Adrenal gland (tissue), 12 donors: ENCODE results near the gene ALOX15B. TPM values are rescaled to one million over a fixed set of nuclear protein-coding genes. Genes with fewer than 3 reads are reported as not detected.

Source experiments
- DNase-seq, 7 donors: peaks; one replicate each; pipeline ENCODE4 v3.0.0-alpha.2; 2019 to 2020
- H3K27ac ChIP-seq, 5 donors: fragments of 200-600 bp; sonication (generic) in 4 of 5; 1 replicate in 3 of 5; 2 replicates in 2 of 5; pipeline versions ENCODE4 v1.5.1 to v1.8.0; 2016 to 2020; ENCODE audit warnings: mild to moderate bottlenecking in 1 of 5
- H3K27me3 ChIP-seq: fragments of 200-600 bp; 2 replicates; pipeline ENCODE4 v1.8.0; 2021
- H3K36me3 ChIP-seq, 2 donors: fragments of 200-600 bp; replicated peaks in 1 of 2; 1 replicate in 1 of 2; 2 replicates in 1 of 2; pipeline versions ENCODE4 v1.5.1 to v1.8.0; 2018 to 2022
- H3K4me1 ChIP-seq, 2 donors: fragments of 200-600 bp; replicated peaks in 1 of 2; 1 replicate in 1 of 2; 2 replicates in 1 of 2; pipeline versions ENCODE4 v1.5.1 to v1.8.0; 2018 to 2021
- H3K4me3 ChIP-seq, 4 donors: fragments of 200-600 bp; sonication (generic) in 3 of 4; one replicate each; pipeline ENCODE4 v1.5.1; 2016 to 2018
- H3K9me3 ChIP-seq, 3 donors: fragments of 200-600 bp; sonication (generic) in 1 of 3; replicated peaks in 1 of 3; 1 replicate in 2 of 3; 2 replicates in 1 of 3; pipeline versions ENCODE4 v1.5.1 to v1.8.0; 2016 to 2021
- POLR2A ChIP-seq, 2 donors: fragments of 450-650 bp; IDR thresholded peaks; one replicate each; pipeline ENCODE4 v1.6.1; 2017; ENCODE audit warnings: antibody characterized with exemption in 2 of 2, mild to moderate bottlenecking in 2 of 2, moderate library complexity in 1 of 2
- WGBS, 4 donors: extraction: QIAGEN DNeasy Blood & Tissue Kit in 2 of 4; methylation state at CpG; one replicate each; pipeline versions ENCODE4 v1.1.5 to v1.1.7; 2013 to 2017; 5-methylcytosine and 5-hydroxymethylcytosine counted together
- intact Hi-C, 2 donors: fragments of 100-400 bp; cut with DNase I; formaldehyde crosslinking; loops; one replicate each; pipeline versions ENCODE4 v1.14.1 to v1.15.0; 2022 to 2023
- polyA plus RNA-seq, 3 donors: library from polyadenylated mRNA; stranded (reverse); fragments of 200-250 nt in 2 of 3; fragments of 350-450 nt in 1 of 3; fragmentation: Illumina TruSeq in 1 of 3; extraction: RNeasy Lipid Tissue Mini Kit (QIAGEN cat#74804) in 1 of 3; gene quantifications; one replicate each; pipeline ENCODE4 v1.2.3, GENCODE V29; 2013 to 2014
- total RNA-seq, 9 donors: library from RNA; depleted of rRNA in 4 of 9; stranded (reverse); fragments of >200 nt in 4 of 9; fragments of 120-200 nt in 1 of 9; fragmentation: NEBNext Ultra II Directional in 1 of 9; extraction: Animal tissue kit (Norgen Biotek cat#: 25700) in 1 of 9; gene quantifications; one replicate each; pipeline versions ENCODE4 v1.1.0 to v1.2.4, GENCODE V29; 2013 to 2023
- TF ChIP-seq, protein P1 (sequence below), 6 experiments: fragments of 450-650 bp in 4 of 6; fragments of 200-600 bp in 2 of 6; sonication (generic) in 1 of 6; IDR thresholded peaks; 1 replicate in 5 of 6; 2 replicates in 1 of 6; pipeline versions ENCODE4 v1.5.1 to v1.8.0; 2016 to 2021; ENCODE audit warnings: antibody characterized with exemption in 6 of 6, mild to moderate bottlenecking in 2 of 6, moderate library complexity in 1 of 6
- donor health status: healthy with polysubstance abuse.
- donor health status: Bipolar disorder and iron deficiency.
- donor health status: DM: yes; HTN: yes; CAD: no.
- donor health status: DM: no; HTN: no; CAD: no.
- donor health status: DM: no; HTN: no; CAD: no.
- donor health status: DM: yes; HTN: yes; CAD: no.

Gene ALOX15B
- total and polyA plus RNA-seq, 12 donors = 1.1 to 9.8 (median 3.9) TPM; not detected in 1

GRCh38 chr17:8055851-8056231 is 17.0 kb downstream of the ALOX15B start:
- intact Hi-C loops = loop anchor here in 1 of 2 donors (5.0 kb wide), 1 partner anchor 144 kb away; no protein-coding TSS in a partner anchor
- Histone ChIP-seq H3K27ac (peak overlapping the region in 1 of 5 donors; percentile 72), H3K27me3 (peaks cover 6% of the 10 kb centered on the region)

GRCh38 chr17:8056232-8056975 is 17.5 kb downstream of the ALOX15B start:
- Histone ChIP-seq H3K27ac (peak overlapping the region in 1 of 5 donors; percentile 72), H3K27me3 (peaks cover 8% of the 10 kb centered on the region), H3K9me3 (no peaks in the 10 kb centered on the region), H3K36me3 (no peaks in the 10 kb centered on the region), H3K4me3 (no peak overlapping the region), H3K4me1 (no peaks in the 10 kb centered on the region)
- DNase-seq = peak in 6 of 7 donors; percentile 43 to 72 (median 62)
- 43 to 52% (median 50%) methylated on average over 14 of the region's 14 CpGs for WGBS, 4 donors
- intact Hi-C loops = loop anchor here in 1 of 2 donors (5.0 kb wide), 1 partner anchor 144 kb away; no protein-coding TSS in a partner anchor
- TF ChIP-seq POLR2A (IDR thresholded peaks at IDR 0.05) = no peak
- TF ChIP-seq, protein P1, sequence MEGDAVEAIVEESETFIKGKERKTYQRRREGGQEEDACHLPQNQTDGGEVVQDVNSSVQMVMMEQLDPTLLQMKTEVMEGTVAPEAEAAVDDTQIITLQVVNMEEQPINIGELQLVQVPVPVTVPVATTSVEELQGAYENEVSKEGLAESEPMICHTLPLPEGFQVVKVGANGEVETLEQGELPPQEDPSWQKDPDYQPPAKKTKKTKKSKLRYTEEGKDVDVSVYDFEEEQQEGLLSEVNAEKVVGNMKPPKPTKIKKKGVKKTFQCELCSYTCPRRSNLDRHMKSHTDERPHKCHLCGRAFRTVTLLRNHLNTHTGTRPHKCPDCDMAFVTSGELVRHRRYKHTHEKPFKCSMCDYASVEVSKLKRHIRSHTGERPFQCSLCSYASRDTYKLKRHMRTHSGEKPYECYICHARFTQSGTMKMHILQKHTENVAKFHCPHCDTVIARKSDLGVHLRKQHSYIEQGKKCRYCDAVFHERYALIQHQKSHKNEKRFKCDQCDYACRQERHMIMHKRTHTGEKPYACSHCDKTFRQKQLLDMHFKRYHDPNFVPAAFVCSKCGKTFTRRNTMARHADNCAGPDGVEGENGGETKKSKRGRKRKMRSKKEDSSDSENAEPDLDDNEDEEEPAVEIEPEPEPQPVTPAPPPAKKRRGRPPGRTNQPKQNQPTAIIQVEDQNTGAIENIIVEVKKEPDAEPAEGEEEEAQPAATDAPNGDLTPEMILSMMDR (IDR thresholded peaks at IDR 0.05) = no peak

More at GRCh38 chr17:8055851-8056231, 17.0 kb downstream of the ALOX15B start:
- Histone ChIP-seq H3K9me3 (no peaks in the 10 kb centered on the region), H3K4me1 (no peaks in the 10 kb centered on the region), H3K4me3 (no peak overlapping the region), H3K36me3 (no peaks in the 10 kb centered on the region)
- DNase-seq = no peak
- TF ChIP-seq, protein P1 (IDR thresholded peaks at IDR 0.05) = no peak
- TF ChIP-seq POLR2A (IDR thresholded peaks at IDR 0.05) = no peak
- 64 to 78% (median 69%) methylated on average over 3 of the region's 3 CpGs for WGBS, 4 donors

GRCh38 chr17:8056976-8057625 is 18.2 kb downstream of the ALOX15B start:
- intact Hi-C loops = loop anchor here in 1 of 2 donors (5.0 kb wide), 1 partner anchor 145 kb away; no protein-coding TSS in a partner anchor
- Histone ChIP-seq H3K4me1 (no peaks in the 10 kb centered on the region), H3K4me3 (no peak overlapping the region), H3K27ac (peak overlapping the region in 1 of 5 donors; percentile 53), H3K27me3 (peaks cover 13% of the 10 kb centered on the region), H3K9me3 (no peaks in the 10 kb centered on the region), H3K36me3 (no peaks in the 10 kb centered on the region)
- TF ChIP-seq POLR2A (IDR thresholded peaks at IDR 0.05) = no peak
- TF ChIP-seq, protein P1 (IDR thresholded peaks at IDR 0.05) = no peak
- 61 to 73% (median 70%) methylated on average over 17 of the region's 17 CpGs for WGBS, 4 donors
- DNase-seq = no peak

- no peaks in the 10 kb centered on the region for H3K4me1 ChIP-seq
- H3K36me3 ChIP-seq = no peaks in the 10 kb centered on the region
- no peak for TF ChIP-seq POLR2A (IDR thresholded peaks at IDR 0.05)
- TF ChIP-seq, protein P1 (IDR thresholded peaks at IDR 0.05) = peak; percentile 49 to 82 (median 77)
- H3K27ac ChIP-seq = no peak overlapping the region
- H3K27me3 ChIP-seq = peaks cover 13% of the 10 kb centered on the region
- DNase-seq = peak in 6 of 7 donors; percentile 49 to 76 (median 58)
- H3K4me3 ChIP-seq = no peak overlapping the region
- H3K9me3 ChIP-seq = no peaks in the 10 kb centered on the region
- intact Hi-C loops = loop anchor here in 1 of 2 donors (5.0 kb wide), 1 partner anchor 145 kb away; no protein-coding TSS in a partner anchor
- 4 to 7% (median 5%) methylated on average over 13 to 14 of the region's 14 CpGs for WGBS, 4 donors
Observed at GRCh38 chr17:8057691-8058114, 18.8 kb downstream of the ALOX15B start.
